Peyer's patch (tissue), 4 donors: ENCODE results near the gene MGAT3.

ENCODE experiments used
- POLR2A ChIP-seq, 2 donors: fragments of 450-650 bp; IDR thresholded peaks; one replicate each; pipeline ENCODE4 v1.5.1; 2017; ENCODE audit warnings: antibody characterized with exemption in 2 of 2, mild to moderate bottlenecking in 2 of 2, moderate library complexity in 2 of 2
- TF ChIP-seq, protein P1 (sequence below), 6 experiments: fragments of 450-650 bp in 4 of 6; fragments of 200-600 bp in 2 of 6; sonication (generic) in 1 of 6; IDR thresholded peaks; one replicate each; pipeline ENCODE4 v1.5.1; 2017 to 2019; ENCODE audit warnings: antibody characterized with exemption in 6 of 6, mild to moderate bottlenecking in 3 of 6, moderate library complexity in 1 of 6

DNA sequence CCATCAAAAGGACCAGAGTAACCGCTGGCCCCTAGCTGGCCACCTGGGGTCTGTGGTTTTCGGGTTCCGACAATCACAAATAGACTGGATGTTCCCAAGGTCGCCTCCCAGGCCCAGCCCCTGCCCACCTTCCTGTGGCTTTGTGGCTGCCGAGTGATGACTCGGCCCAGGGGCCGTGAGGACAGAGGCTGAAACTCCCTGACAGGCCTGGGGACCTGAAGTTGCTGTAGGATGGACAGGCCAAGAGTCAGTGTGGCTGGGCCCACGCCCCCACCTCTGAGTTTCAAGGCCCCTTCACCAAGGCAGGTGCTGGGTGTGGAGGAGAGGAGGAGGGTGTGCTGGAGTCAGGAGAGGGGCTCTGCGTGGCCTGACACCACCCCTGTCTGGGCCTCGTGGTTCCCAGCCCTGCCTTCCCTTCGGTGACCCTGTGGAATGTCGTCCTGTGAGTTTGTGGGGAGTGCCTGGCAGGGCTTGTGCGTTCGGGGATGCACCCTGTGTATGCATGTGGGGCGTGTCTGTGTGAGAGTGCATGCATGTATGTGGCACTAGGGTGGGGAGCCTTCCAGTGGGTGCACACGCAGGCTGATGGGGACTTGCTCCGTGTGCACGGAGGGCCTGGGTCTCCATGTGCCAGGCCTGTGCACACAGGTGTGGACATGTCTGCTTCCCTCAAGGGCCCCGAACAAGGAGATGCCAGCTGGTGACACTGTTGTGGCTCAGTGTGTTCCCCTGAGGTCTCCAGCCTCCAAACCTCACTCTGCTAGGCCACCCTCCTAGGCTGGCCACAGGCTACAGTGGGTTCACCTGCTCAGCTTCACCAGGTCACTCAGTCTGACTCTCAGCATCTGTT lies 8.4 kb upstream of the MGAT3 start:
- TF ChIP-seq, protein P1, sequence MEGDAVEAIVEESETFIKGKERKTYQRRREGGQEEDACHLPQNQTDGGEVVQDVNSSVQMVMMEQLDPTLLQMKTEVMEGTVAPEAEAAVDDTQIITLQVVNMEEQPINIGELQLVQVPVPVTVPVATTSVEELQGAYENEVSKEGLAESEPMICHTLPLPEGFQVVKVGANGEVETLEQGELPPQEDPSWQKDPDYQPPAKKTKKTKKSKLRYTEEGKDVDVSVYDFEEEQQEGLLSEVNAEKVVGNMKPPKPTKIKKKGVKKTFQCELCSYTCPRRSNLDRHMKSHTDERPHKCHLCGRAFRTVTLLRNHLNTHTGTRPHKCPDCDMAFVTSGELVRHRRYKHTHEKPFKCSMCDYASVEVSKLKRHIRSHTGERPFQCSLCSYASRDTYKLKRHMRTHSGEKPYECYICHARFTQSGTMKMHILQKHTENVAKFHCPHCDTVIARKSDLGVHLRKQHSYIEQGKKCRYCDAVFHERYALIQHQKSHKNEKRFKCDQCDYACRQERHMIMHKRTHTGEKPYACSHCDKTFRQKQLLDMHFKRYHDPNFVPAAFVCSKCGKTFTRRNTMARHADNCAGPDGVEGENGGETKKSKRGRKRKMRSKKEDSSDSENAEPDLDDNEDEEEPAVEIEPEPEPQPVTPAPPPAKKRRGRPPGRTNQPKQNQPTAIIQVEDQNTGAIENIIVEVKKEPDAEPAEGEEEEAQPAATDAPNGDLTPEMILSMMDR (IDR thresholded peaks at IDR 0.05): no peak
- no peak for TF ChIP-seq POLR2A (IDR thresholded peaks at IDR 0.05)
